Myocyte (in vitro differentiated cells): ENCODE measurements around the gene IGLON5. TPM values are rescaled to one million over a fixed set of nuclear protein-coding genes. Genes with fewer than 3 reads are reported as not detected.

ENCODE experiments used
- DNase-seq: peaks from one replicate; pipeline ENCODE4 v3.0.0-alpha.2; 2012; ENCODE audit warnings: low read depth
- total RNA-seq: library from RNA; depleted of rRNA; stranded (reverse); fragments of >200 nt; gene quantifications from 2 replicates; pipeline ENCODE4 v1.2.3, GENCODE V29; 2014

Gene IGLON5
- total RNA-seq, 1 donor from 2014 or later = not detected

GRCh38 chr19:51337861-51338562 is 26.6 kb downstream of the IGLON5 start:
- DNase-seq = no peak

- peak; percentile 76 for DNase-seq
Observed at GRCh38 chr19:51338563-51339312, 27.3 kb downstream of the IGLON5 start.

GRCh38 chr19:51339313-51339686 is 27.9 kb downstream of the IGLON5 start:
- DNase-seq = no peak

- peak; percentile 95 for DNase-seq
Observed at GRCh38 chr19:51339687-51340656, 28.5 kb downstream of the IGLON5 start.

- no peak for DNase-seq
Observed at GRCh38 chr19:51341066-51341465, 29.6 kb downstream of the IGLON5 start.

- DNase-seq = no peak
Observed at GRCh38 chr19:51341976-51342580, 30.6 kb downstream of the IGLON5 start, which contains the start of gene VSIG10L. Gene VSIG10L (minus strand): TSS chr19:51342139. CDS start chr19:51342124, 15 bp downstream.

- no peak for DNase-seq
Observed at GRCh38 chr19:51342631-51343569, 31.5 kb downstream of the IGLON5 start.

GRCh38 chr19:51345076-51345620 is 33.7 kb downstream of the IGLON5 start:
- DNase-seq = no peak

- no peak for DNase-seq
Observed at GRCh38 chr19:51346742-51347141, 35.3 kb downstream of the IGLON5 start.

- no peak for DNase-seq
Observed at GRCh38 chr19:51347209-51347928, 35.9 kb downstream of the IGLON5 start.

- no peak for DNase-seq
Observed at GRCh38 chr19:51351266-51351990, 40.0 kb downstream of the IGLON5 start.

- no peak for DNase-seq
Observed at GRCh38 chr19:51352783-51353360, 41.4 kb downstream of the IGLON5 start.

GRCh38 chr19:51354103-51354741 is 42.8 kb downstream of the IGLON5 start:
- DNase-seq = no peak

- DNase-seq = no peak
Observed at GRCh38 chr19:51354742-51355148, 43.3 kb downstream of the IGLON5 start.

GRCh38 chr19:51356159-51356801 is 44.8 kb downstream of the IGLON5 start:
- no peak for DNase-seq

GRCh38 chr19:51357952-51358351 is 46.5 kb downstream of the IGLON5 start:
- no peak for DNase-seq

GRCh38 chr19:51359294-51359693 is 47.9 kb downstream of the IGLON5 start:
- DNase-seq = peak; percentile 63
